ENCODE results near the gene EIF2S3. TPM values are rescaled to one million over a fixed set of nuclear protein-coding genes. Genes with fewer than 3 reads are reported as not detected.
A peak's percentile ranks its signal among the peaks of the same experiment; 100 is the strongest.

The EIF2S3 gene
- total and polyA plus RNA-seq, 10 of the 15 experiments (the other 5 are each of a cell fraction or from before 2014, with no cell fraction given) = 115 to 385 (median 201) TPM

- TF ChIP-seq PRDM15 (CRISPR knock-in tag; IDR thresholded peaks at IDR 0.05) (no peak), RELB (IDR thresholded peaks at IDR 0.05; ENCODE audit: low read depth) (no peak), KLF5 (IDR thresholded peaks at IDR 0.05; ENCODE audit: partially characterized antibody) (no peak), CBFB (IDR thresholded peaks at IDR 0.05; ENCODE audit: low read depth) (no peak), CEBPB (IDR thresholded peaks at IDR 0.05; ENCODE audit: borderline replicate concordance in 1 of 2, low read depth in 2 of 2, low read length in 2 of 2) (no peak), CREB1 (IDR thresholded peaks at IDR 0.05; ENCODE audit: low read depth) (0 out of 2 replicates have a peak, but pooled peaks have one; percentile 15), RCOR1 (conservative IDR thresholded peaks at IDR 0.05; ENCODE audit: low read depth, low read length) (no peak), JUND (IDR thresholded peaks at IDR 0.05; ENCODE audit: low read depth, low read length) (no peak), PKNOX1 (IDR thresholded peaks at IDR 0.05) (peak; percentile 78), BHLHE40 (IDR thresholded peaks at IDR 0.05; ENCODE audit: borderline replicate concordance in 1 of 2, low read depth in 2 of 2, low read length in 1 of 2) (peak in 1 of 2 experiments; percentile 13; a peak in 1 of 4 replicates), MYC (IDR thresholded peaks at IDR 0.05; ENCODE audit: insufficient read depth, insufficient read length, insufficient replicate concordance, low read length, severe bottlenecking) (no peak), MAX (IDR thresholded peaks at IDR 0.05; ENCODE audit: low read depth, low read length) (no peak)
These were observed 27.0 kb downstream of the EIF2S3 start (continued) for GRCh38 chrX:24081661-24082154.
